Ascending aorta (tissue), 2 donors: Measurements from ENCODE around the gene FAM169A. TPM values are rescaled to one million over a fixed set of nuclear protein-coding genes. Genes with fewer than 3 reads are reported as not detected.

Experiments
- DNase-seq, 2 donors: peaks; one replicate each; pipeline ENCODE4 v3.0.0-alpha.2; 2019; ENCODE audit warnings: low spot score in 2 of 2
- H3K27ac ChIP-seq, 2 donors: fragments of 200-600 bp; sonication (generic); one replicate each; pipeline ENCODE4 v1.5.1; 2016 to 2017; ENCODE audit warnings: mild to moderate bottlenecking in 1 of 2
- H3K27me3 ChIP-seq: fragments of 200-600 bp; sonication (generic); one replicate; pipeline ENCODE4 v1.5.1; 2017
- H3K36me3 ChIP-seq, 2 donors: fragments of 200-600 bp; sonication (generic); one replicate each; pipeline ENCODE4 v1.5.1; 2016
- H3K4me1 ChIP-seq, 2 donors: fragments of 200-600 bp; sonication (generic); one replicate each; pipeline ENCODE4 v1.5.1; 2016 to 2017; ENCODE audit warnings: mild to moderate bottlenecking in 1 of 2
- H3K4me3 ChIP-seq, 2 donors: fragments of 200-600 bp; sonication (generic); one replicate each; pipeline ENCODE4 v1.5.1; 2016 to 2017; ENCODE audit warnings: mild to moderate bottlenecking in 1 of 2
- H3K9me3 ChIP-seq, 2 donors: fragments of 200-600 bp; sonication (generic); one replicate each; pipeline ENCODE4 v1.5.1; 2016
- CTCF ChIP-seq, 3 experiments: fragments of 200-600 bp in 2 of 3; fragments of 450-650 bp in 1 of 3; sonication (generic) in 2 of 3; IDR thresholded peaks; one replicate each; pipeline ENCODE4 v1.5.1; 2016 to 2019; ENCODE audit warnings: antibody characterized with exemption in 3 of 3, mild to moderate bottlenecking in 1 of 3, moderate library complexity in 1 of 3
- intact Hi-C: fragments of 100-400 bp; cut with DNase I; formaldehyde crosslinking; loops from one replicate; pipeline ENCODE4 v1.15.1; 2023
- total RNA-seq: library from RNA; depleted of rRNA; stranded (reverse); fragments of >200 nt; gene quantifications from one replicate; pipeline ENCODE4 v1.1.0, GENCODE V29; 2016

Gene FAM169A
- total RNA-seq, 1 donor from 2014 or later, result not detected

DNA sequence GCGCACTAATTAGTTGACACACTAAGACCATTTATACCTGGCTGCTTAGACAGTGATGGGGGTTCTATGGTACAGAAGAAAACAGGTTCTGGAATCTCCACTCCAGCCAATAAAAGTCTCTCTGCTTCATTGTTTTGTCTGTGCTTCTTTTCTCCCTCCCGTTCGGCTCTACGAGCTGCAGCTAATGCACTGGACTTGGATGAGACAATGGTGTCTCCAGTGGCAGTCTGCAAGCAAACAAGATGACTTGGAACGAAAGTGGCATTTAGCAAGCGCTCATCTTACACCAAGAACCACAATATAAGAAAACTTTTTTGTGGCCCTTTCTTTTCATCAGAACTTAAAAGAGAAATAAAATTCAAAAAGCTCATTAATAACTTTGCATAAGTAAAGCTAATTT, 129.4 kb downstream of the FAM169A start:
- TF ChIP-seq CTCF (IDR thresholded peaks at IDR 0.05), result no peak
- H3K4me1 ChIP-seq, result no peaks in the 10 kb centered on the region
- peaks cover 39 to 68% of the 10 kb centered on the region in 2 donors for H3K36me3 ChIP-seq
- H3K27ac ChIP-seq, result no peak overlapping the region
- no peak overlapping the region for H3K4me3 ChIP-seq
- H3K27me3 ChIP-seq, result no peaks in the 10 kb centered on the region
- intact Hi-C loops, result no loop called here
- no peak for DNase-seq
- H3K9me3 ChIP-seq, result no peaks in the 10 kb centered on the region

Other genes with a start within 250 kb of the FAM169A start
- 12.9 TPM for gene ENC1, start 225.7 kb downstream of the FAM169A start, total RNA-seq
- 124 TPM for gene HEXB, start 181.2 kb downstream of the FAM169A start, total RNA-seq
- 12.7 TPM for gene GFM2, start 99.3 kb downstream of the FAM169A start, total RNA-seq
- gene NSA2, start 99.1 kb downstream of the FAM169A start, total RNA-seq, result 103 TPM
- gene GCNT4, start 186.2 kb upstream of the FAM169A start, total RNA-seq, result 0.43 TPM